HG03108 (cell line): ENCODE results near the gene SALL1.

Experiments used
- ATAC-seq: cut with Tn5 transposase; IDR thresholded peaks from one replicate; pipeline ENCODE4 v1.9.1; 2021; ENCODE audit warnings: moderate library complexity; ENCODE audit not compliant: unreplicated experiment

Gene SALL1

DNA sequence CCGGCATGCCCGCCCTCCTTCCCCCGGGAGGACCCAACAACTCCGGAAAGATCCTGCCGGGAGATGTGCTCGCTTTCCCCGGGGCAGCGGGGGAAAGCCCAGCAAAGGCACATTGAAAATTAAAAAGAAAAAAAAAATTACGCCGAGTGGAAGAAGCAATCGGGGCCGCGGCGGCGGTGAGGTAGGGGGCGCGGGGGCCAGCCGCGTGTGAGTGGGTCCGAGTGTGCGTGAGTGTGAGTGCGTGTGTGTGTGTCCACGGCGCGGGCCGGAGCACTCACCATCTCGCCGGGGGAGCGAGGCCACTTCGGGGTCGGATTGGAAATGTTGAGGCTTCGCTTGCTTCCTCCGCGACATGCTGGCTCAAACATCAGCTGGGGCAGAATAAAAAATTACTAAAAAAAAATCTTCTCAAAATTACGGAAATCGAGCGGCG lies at the start of gene SALL1:
TSS of gene SALL1 (minus strand) at position 383 of the 433 bp plus-strand sequence. CDS start at position 354, 29 bp downstream.
- ATAC-seq: no peak

- ATAC-seq: no peak
Measured at GRCh38 chr16:51200793-51201192, 49.7 kb upstream of the SALL1 start.

GRCh38 chr16:51197953-51198748 lies 47.1 kb upstream of the SALL1 start:
- no peak for ATAC-seq

GRCh38 chr16:51193879-51194278 lies 42.8 kb upstream of the SALL1 start:
- no peak for ATAC-seq

- no peak for ATAC-seq
Measured at GRCh38 chr16:51184702-51185433, 33.8 kb upstream of the SALL1 start.

DNA sequence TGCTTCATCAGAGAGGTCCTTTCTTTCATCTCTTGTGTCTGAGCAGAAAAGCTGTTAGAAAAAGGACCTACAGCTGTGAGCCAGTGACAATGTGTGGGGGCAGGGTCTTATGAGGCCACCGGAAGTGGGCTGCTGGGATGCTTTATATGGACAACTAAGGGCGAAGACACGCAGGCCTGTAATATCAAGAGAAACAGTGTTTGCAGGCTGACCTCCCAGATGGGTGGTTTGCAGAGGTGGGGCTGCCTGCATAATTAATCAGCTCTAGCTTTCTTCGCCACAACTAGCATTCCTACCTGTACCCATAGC lies 30.4 kb upstream of the SALL1 start:
- no peak for ATAC-seq

DNA sequence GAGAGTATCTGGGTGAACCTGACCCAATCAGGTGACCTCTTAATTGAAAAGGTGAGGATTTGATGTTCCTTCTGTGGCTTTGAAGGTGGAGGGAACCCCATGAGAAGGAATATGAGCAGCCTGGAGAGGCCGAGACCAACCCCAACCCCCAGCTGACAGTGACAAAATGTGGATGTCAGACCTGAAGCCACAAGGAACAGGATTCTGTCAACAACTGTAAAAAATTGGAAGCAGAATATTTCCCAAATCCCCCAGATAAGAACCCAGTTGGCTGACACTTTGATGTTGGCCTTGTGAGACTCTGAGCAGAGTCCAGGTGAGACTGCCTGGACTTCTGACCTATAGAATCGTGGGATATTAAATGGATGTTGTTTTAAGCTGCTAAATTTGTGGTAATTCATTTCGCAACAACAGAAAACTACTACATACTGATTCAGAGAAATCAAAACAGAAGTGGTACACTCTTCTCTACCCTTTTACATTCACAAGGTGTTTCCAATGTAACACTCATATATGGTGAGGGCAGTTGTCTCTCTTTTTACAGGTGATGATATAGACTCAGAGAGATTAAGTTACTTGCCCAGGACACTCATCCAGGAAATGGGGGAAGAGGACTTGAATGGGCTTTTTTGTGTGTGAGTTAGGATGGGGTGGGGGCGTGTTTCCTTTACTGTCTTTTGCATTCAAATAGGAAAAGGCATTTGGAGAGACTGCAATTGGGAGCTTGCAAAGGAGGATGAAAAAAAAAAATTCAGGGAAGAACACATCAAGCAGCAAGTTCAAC lies 29.8 kb upstream of the SALL1 start:
- no peak for ATAC-seq

GRCh38 chr16:51175081-51175480 lies 24.0 kb upstream of the SALL1 start:
- ATAC-seq: no peak

DNA sequence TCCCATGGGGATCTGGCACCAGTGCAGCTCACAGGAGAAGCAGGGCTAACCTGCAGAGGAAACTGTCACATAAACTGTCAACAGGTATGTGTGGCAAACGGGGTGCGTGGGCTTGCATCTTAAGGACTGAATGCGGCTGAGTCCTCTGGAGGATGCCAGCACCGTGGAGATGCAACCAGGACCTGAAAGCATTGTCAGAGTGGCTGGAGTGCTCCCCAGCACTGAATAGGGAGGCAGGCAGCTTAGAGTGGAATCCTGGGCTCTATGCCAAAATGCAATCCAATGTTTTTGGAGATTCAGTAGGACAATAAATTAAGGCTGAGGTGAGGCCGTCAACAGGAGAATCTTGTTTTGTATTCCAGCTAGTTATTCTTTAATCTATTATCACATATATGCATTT lies 21.3 kb upstream of the SALL1 start:
- no peak for ATAC-seq

- ATAC-seq: no peak
Measured at GRCh38 chr16:51168755-51169154, 17.7 kb upstream of the SALL1 start.

GRCh38 chr16:51167170-51167895 lies 16.3 kb upstream of the SALL1 start:
- no peak for ATAC-seq

DNA sequence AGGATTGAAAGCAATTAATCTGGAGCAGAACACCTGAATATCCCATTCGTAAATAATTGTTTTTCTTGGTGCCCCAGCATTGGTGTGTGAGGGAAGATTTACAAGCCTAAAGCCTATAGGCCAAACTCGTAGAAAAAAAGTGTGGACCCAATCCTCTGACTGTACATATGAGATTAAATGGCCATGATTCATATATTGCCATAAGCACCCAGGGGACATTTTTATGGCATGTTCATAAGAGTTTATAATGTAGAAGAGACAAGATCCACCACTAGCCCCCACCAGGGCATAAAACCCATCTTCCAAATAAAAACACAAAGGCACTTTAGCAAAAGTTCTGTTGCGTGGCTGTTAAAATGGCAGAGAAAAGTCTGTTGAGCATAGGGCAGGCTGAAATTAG lies 15.5 kb upstream of the SALL1 start:
- ATAC-seq: no peak

GRCh38 chr16:51166091-51166490 lies 15.0 kb upstream of the SALL1 start:
- ATAC-seq: no peak

DNA sequence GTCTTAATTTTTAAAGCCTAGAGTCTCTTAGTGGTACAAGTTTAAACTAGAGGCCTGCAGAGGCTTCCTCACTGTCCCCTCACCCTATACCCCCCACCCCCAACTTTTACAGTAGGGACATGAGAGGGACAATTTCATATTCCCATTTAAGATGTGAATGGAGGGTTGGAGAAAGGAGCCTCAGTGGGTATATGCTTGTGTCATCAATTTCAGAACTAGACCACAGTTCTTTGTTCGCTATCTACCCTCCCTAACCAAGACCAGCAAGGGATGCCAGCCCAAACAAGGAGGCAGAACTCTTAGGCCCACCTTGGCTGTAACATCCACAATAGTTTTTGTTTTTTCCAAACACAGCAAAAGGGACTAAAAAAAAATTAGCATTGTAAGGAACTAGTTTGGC lies 14.0 kb upstream of the SALL1 start:
- no peak for ATAC-seq

- ATAC-seq: no peak
Measured at GRCh38 chr16:51164574-51164973, 13.5 kb upstream of the SALL1 start.

- ATAC-seq: no peak
Measured at GRCh38 chr16:51163894-51164566, 13.0 kb upstream of the SALL1 start.

GRCh38 chr16:51163366-51163765 lies 12.3 kb upstream of the SALL1 start:
- no peak for ATAC-seq

DNA sequence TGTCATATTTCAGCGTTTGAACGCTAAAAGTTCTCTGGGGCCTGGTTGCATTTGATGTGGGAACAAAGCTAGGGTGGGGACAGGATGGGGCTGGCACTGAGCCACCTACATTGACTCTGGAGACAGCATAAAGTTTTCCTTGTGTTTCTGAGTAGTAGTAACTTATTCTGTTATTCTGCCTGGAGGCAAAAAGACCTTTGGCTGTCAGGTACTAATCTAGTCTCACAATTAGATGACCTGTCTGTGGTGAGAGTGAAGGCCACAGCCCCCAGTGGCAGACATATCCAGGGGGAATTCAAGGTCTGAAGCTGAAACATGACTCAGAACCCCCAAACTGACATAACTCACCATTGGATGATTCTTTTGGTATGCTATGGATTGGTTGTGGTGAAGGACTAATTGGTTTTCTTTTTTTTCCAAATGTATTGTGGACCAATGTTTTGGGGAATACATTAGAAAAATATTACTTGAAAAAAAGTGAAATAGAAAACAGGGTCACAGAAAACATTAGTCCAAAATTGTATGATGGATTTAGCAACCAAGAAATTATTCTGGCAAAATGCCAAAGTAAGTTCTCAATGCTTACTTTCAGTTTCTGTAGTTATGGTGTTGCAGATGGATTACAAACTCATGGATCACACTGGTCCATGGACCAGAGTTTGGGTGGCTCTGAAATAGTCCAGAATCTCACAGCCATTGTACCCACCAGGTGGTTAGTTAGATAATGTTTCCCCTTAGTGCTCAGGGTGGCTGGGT lies 10.5 kb upstream of the SALL1 start:
- no peak for ATAC-seq

DNA sequence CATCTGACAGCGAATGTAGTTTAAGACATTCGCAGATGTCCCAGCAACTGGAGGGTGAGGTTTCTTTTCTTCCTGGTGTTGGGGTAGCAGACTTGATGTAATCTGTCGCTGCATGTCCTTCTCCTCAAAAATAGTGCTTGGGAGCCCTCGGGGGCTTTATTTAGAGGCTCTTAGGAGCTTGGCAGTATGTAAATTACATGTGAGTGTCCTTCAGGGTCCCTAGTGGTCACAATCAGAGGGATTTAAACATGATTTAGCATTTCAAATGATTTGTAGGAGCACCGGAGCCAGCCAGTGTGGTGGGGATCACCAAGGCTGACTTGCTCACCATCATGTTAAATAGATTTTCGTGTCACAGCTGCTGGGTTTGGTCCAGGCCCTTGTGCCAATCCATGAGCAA lies 8.8 kb upstream of the SALL1 start:
- ATAC-seq: no peak

GRCh38 chr16:51159296-51159695 lies 8.2 kb upstream of the SALL1 start:
- no peak for ATAC-seq
